CD4-positive, alpha-beta T cell (primary cell): ENCODE measurements around the gene RPL6. TPM values are rescaled to one million over a fixed set of nuclear protein-coding genes. Genes with fewer than 3 reads are reported as not detected.
"Not testable (repeated sequence)": the region's sequence is repeated elsewhere in the genome, so short reads cannot be mapped to it uniquely, and the experiment has no call there.

Experiments
- ATAC-seq: fragments of 200-7000 bp; cut with Tn5 transposase; one replicate; pipeline ENCODE4 v1.10.0; 2022; ENCODE audit warnings: mild to moderate bottlenecking; ENCODE audit not compliant: poor library complexity
- CTCF ChIA-PET: fragments of 350-600 bp; sonication (Branson Sonifier 250); formaldehyde crosslinking; loops from one replicate; lab custom pipeline; 2021; ENCODE audit warnings: antibody characterized with exemption, inconsistent platforms; lab: Charles Lee
- POLR2A ChIA-PET: fragments of 350-600 bp; sonication (Branson Sonifier 250); formaldehyde crosslinking; loops from one replicate; lab custom pipeline; 2021; ENCODE audit warnings: antibody characterized with exemption, inconsistent platforms; lab: Charles Lee
- DNase-seq, 14 experiments: peaks; one replicate each; pipeline ENCODE4 v3.0.0-alpha.2; 2013 to 2020; ENCODE audit warnings: mixed read lengths in 2 of 14
- H3K27ac ChIP-seq, 2 donors: one replicate each; pipeline versions ENCODE4 v1.5.1 to v1.7.0; 2013; ENCODE audit warnings: low read length in 2 of 2, low read depth in 1 of 2, mild to moderate bottlenecking in 1 of 2
- H3K27me3 ChIP-seq, 2 experiments: 1 replicate in 1 of 2; 2 replicates in 1 of 2; pipeline versions ENCODE4 v1.6.1 to v1.7.0; 2013; ENCODE audit warnings: low read length in 2 of 2, control low read depth in 1 of 2, mild to moderate bottlenecking in 1 of 2, moderate library complexity in 1 of 2; ENCODE audit not compliant: insufficient read depth in 2 of 2, control insufficient read depth in 1 of 2
- H3K36me3 ChIP-seq: one replicate; pipeline ENCODE4 v1.6.1; 2013; ENCODE audit warnings: low read length, control low read depth; ENCODE audit not compliant: insufficient read depth
- H3K4me1 ChIP-seq: one replicate; pipeline ENCODE4 v1.6.1; 2013; ENCODE audit warnings: low read length, control low read depth; ENCODE audit not compliant: insufficient read depth
- H3K4me3 ChIP-seq: one replicate; pipeline ENCODE4 v1.5.1; 2013; ENCODE audit warnings: mild to moderate bottlenecking, low read length, moderate library complexity
- H3K9me3 ChIP-seq, 2 experiments: 1 replicate in 1 of 2; 2 replicates in 1 of 2; pipeline versions ENCODE4 v1.6.1 to v1.7.0; 2013; ENCODE audit warnings: low read length in 2 of 2, mild to moderate bottlenecking in 2 of 2, control low read depth in 1 of 2, moderate library complexity in 1 of 2; ENCODE audit not compliant: control insufficient read depth in 1 of 2, insufficient read depth in 1 of 2
- H3K27ac Mint-ChIP-seq: one replicate; pipeline ENCODE4 v1.8.0; 2020; ENCODE audit warnings: mixed read lengths
- H3K27me3 Mint-ChIP-seq: one replicate; pipeline ENCODE4 v1.8.0; 2021; ENCODE audit warnings: mixed read lengths
- H3K36me3 Mint-ChIP-seq: one replicate; pipeline ENCODE4 v1.8.0; 2021; ENCODE audit warnings: low read depth, mixed read lengths
- H3K4me1 Mint-ChIP-seq: one replicate; pipeline ENCODE4 v1.8.0; 2021; ENCODE audit warnings: low read depth, mixed read lengths
- H3K4me3 Mint-ChIP-seq: one replicate; pipeline ENCODE4 v1.8.0; 2020; ENCODE audit warnings: mild to moderate bottlenecking, mixed read lengths
- H3K9me3 Mint-ChIP-seq: one replicate; pipeline ENCODE4 v1.8.0; 2020; ENCODE audit warnings: mixed read lengths
- CTCF ChIP-seq: fragments of 200-600 bp; IDR thresholded peaks from one replicate; pipeline ENCODE4 v1.8.0; 2022; ENCODE audit warnings: antibody characterized with exemption, mild to moderate bottlenecking
- intact Hi-C, 2 experiments: fragments of 100-400 bp; cut with DNase I in 1 of 2; cut with micrococcal nuclease in 1 of 2; formaldehyde crosslinking; loops; one replicate each; pipeline versions ENCODE4 v1.15.1 to v1.9.0; 2023 to 2025; cut with DNase I, micrococcal nuclease
- polyA plus RNA-seq, 2 donors: library from polyadenylated mRNA; unstranded; fragments of 120-200 nt; gene quantifications; one replicate each; pipeline ENCODE4 v1.2.1, GENCODE V29; 2013
- total RNA-seq, 174 experiments: library from RNA in 2 of 174; stranded (reverse) in 2 of 174; gene quantifications; one replicate each; pipeline ENCODE4 v1.2.3 and lab custom pipeline; 2021 to 2026

Gene RPL6
- total RNA-seq (1,000 to 10,000 TPM; 1,794 to 1,807 TPM), total RNA-seq (lab: John Stamatoyannopoulos, UW) (607 to 1,667 (median 1,130) reads per million in 172 experiments)
- 3,183 TPM for polyA plus RNA-seq (2013, experiment 1 of 2)
- 3,017 TPM for polyA plus RNA-seq (2013, experiment 2 of 2)

- intact Hi-C loops, result loop anchor here (1.0 to 5.0 kb wide), 4 partner anchors 9 to 396 kb away; partner anchors contain the start of genes ERP29 (in 1 of the 2), HECTD4 (in 1 of the 2), NAA25 (in 1 of the 2) and PTPN11 (in 1 of the 2)
- TF ChIP-seq CTCF, result no peak
- ATAC-seq (peak; percentile 86), DNase-seq (peak; percentile 55 to 92 (median 69))
- no peaks in the 10 kb centered on the region for H3K9me3 ChIP-seq
- peaks cover 34% of the 10 kb centered on the region for H3K4me1 Mint-ChIP-seq
- H3K27me3 Mint-ChIP-seq, result no peaks in the 10 kb centered on the region
- H3K4me1 ChIP-seq, result peaks cover 23% of the 10 kb centered on the region
- H3K27ac Mint-ChIP-seq, result peak within 1 kb of the TSS; percentile 99
- ChIA-PET POLR2A (no interaction called here), CTCF (no interaction called here)
- H3K4me3 ChIP-seq, result peak within 1 kb of the TSS; percentile 81
- peaks cover 40% of the 10 kb centered on the region for H3K36me3 ChIP-seq
- peak within 1 kb of the TSS; percentile 80 to 89 for H3K27ac ChIP-seq
- H3K9me3 Mint-ChIP-seq, result no peaks in the 10 kb centered on the region
- peaks cover 54% of the 10 kb centered on the region for H3K36me3 Mint-ChIP-seq
- H3K27me3 ChIP-seq, result no peaks in the 10 kb centered on the region
- H3K4me3 Mint-ChIP-seq, result peak within 1 kb of the TSS; percentile 100
Observed at GRCh38 chr12:112409064-112409905, at the start of gene RPL6. RPL6 (minus strand) TSS chr12:112409605; CDS start chr12:112408656, 949 bp downstream.

- peaks cover 4% of the 10 kb centered on the region for H3K4me1 Mint-ChIP-seq
- no peak for DNase-seq
- ChIA-PET CTCF (no interaction called here), POLR2A (no interaction called here)
- H3K27me3 ChIP-seq, result no peaks in the 10 kb centered on the region
- no peak overlapping the region for H3K4me3 Mint-ChIP-seq
- no peak for TF ChIP-seq CTCF
- no peaks in the 10 kb centered on the region for H3K27me3 Mint-ChIP-seq
- peaks cover 43% of the 10 kb centered on the region for H3K36me3 ChIP-seq
- intact Hi-C loops, result no loop called here
- ATAC-seq, result no peak
- no peaks in the 10 kb centered on the region for H3K9me3 ChIP-seq
- H3K9me3 Mint-ChIP-seq, result no peaks in the 10 kb centered on the region
- H3K27ac Mint-ChIP-seq, result no peak overlapping the region
- H3K36me3 Mint-ChIP-seq, result peaks cover 77% of the 10 kb centered on the region
- no peaks in the 10 kb centered on the region for H3K4me1 ChIP-seq
- H3K27ac ChIP-seq, result no peak overlapping the region
- no peak overlapping the region for H3K4me3 ChIP-seq
Observed at GRCh38 chr12:112458751-112459150, 49.3 kb upstream of the RPL6 start.

GRCh38 chr12:112458330-112458729, 48.9 kb upstream of the RPL6 start:
- Histone ChIP-seq H3K27ac (no peak overlapping the region), H3K9me3 (no peaks in the 10 kb centered on the region), H3K4me3 (no peak overlapping the region), H3K4me1 (no peaks in the 10 kb centered on the region), H3K36me3 (peaks cover 43% of the 10 kb centered on the region), H3K27me3 (no peaks in the 10 kb centered on the region)
- no peak overlapping the region for H3K4me3 Mint-ChIP-seq
- ChIA-PET POLR2A (no interaction called here), CTCF (no interaction called here)
- H3K36me3 Mint-ChIP-seq, result peaks cover 76% of the 10 kb centered on the region
- TF ChIP-seq CTCF, result no peak
- H3K9me3 Mint-ChIP-seq, result no peaks in the 10 kb centered on the region
- peaks cover 4% of the 10 kb centered on the region for H3K4me1 Mint-ChIP-seq
- no peak for ATAC-seq
- no peak for DNase-seq
- H3K27me3 Mint-ChIP-seq, result no peaks in the 10 kb centered on the region
- intact Hi-C loops, result no loop called here
- no peak overlapping the region for H3K27ac Mint-ChIP-seq

- intact Hi-C loops, H3K27me3 ChIP-seq, H3K9me3 ChIP-seq, H3K9me3 Mint-ChIP-seq, H3K27me3 Mint-ChIP-seq, H3K4me3 ChIP-seq, POLR2A ChIA-PET, H3K4me1 Mint-ChIP-seq, H3K4me3 Mint-ChIP-seq, H3K27ac Mint-ChIP-seq, H3K4me1 ChIP-seq, CTCF ChIA-PET, ATAC-seq, DNase-seq, H3K27ac ChIP-seq: not testable (repeated sequence)
- H3K36me3 ChIP-seq, result peaks cover 53% of the 10 kb centered on the region
- peaks cover 78% of the 10 kb centered on the region for H3K36me3 Mint-ChIP-seq
Observed at GRCh38 chr12:112457142-112457541, 47.7 kb upstream of the RPL6 start.
